Glutamatergic neuron (in vitro differentiated cells): Measurements from ENCODE around the gene DOCK3. TPM values are rescaled to one million over a fixed set of nuclear protein-coding genes. Genes with fewer than 3 reads are reported as not detected.

Source experiments
- DNase-seq: peaks from one replicate; pipeline ENCODE4 v3.0.0; 2022
- H3K27ac Mint-ChIP-seq: one replicate; pipeline ENCODE4 v1.8.0; 2020; ENCODE audit warnings: mild to moderate bottlenecking, mixed read lengths, inconsistent platforms; ENCODE audit not compliant: unreplicated experiment
- H3K27me3 Mint-ChIP-seq: one replicate; pipeline ENCODE4 v1.8.0; 2020; ENCODE audit warnings: mild to moderate bottlenecking, moderate library complexity, mixed read lengths, inconsistent platforms; ENCODE audit not compliant: unreplicated experiment
- H3K36me3 Mint-ChIP-seq: one replicate; pipeline ENCODE4 v1.8.0; 2020; ENCODE audit warnings: mild to moderate bottlenecking, mixed read lengths, inconsistent platforms; ENCODE audit not compliant: unreplicated experiment
- H3K4me1 Mint-ChIP-seq: one replicate; pipeline ENCODE4 v1.8.0; 2020; ENCODE audit warnings: mild to moderate bottlenecking, low read depth, mixed read lengths, inconsistent platforms; ENCODE audit not compliant: unreplicated experiment
- H3K4me3 Mint-ChIP-seq: one replicate; pipeline ENCODE4 v1.8.0; 2020; ENCODE audit warnings: mild to moderate bottlenecking, mixed read lengths, inconsistent platforms; ENCODE audit not compliant: unreplicated experiment
- H3K9me3 Mint-ChIP-seq: one replicate; pipeline ENCODE4 v1.8.0; 2020; ENCODE audit warnings: mild to moderate bottlenecking, moderate library complexity, mixed read lengths, inconsistent platforms; ENCODE audit not compliant: unreplicated experiment
- CTCF ChIP-seq: fragments of 200-600 bp; sonication (generic); IDR thresholded peaks from one replicate; pipeline ENCODE4 v1.5.0; 2021; ENCODE audit not compliant: partially characterized antibody, unreplicated experiment
- total RNA-seq: library from RNA; stranded (reverse); fragmentation: NEBNext Ultra II Directional; extraction: Animal tissue kit (Norgen Biotek cat#: 25700); gene quantifications from one replicate; pipeline ENCODE4 v1.2.1, GENCODE V29; 2021; ENCODE audit not compliant: unreplicated experiment

The DOCK3 gene
- total RNA-seq, 1 donor from 2014 or later, result 13.4 TPM

DNA sequence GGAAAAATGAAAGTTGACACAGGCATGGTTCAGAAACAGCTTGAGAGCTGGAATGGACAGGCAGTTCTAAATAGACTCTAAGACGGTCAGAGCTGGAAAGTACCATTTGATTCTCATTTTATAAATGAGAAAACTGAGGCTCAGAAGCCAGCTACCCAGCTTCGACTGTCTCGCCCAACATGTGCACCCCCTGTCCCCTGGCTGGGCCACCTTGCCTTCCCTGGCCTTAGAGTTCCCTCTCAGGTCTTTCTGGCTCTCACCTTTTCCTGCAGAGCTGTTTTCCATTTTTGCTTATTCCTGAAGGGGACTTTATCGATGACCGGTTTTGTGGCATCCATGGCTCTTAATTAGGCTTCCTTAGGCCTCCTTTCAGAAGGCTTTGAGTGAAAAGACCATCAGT, 17.3 kb upstream of the DOCK3 start:
- TF ChIP-seq CTCF, result no peak
- H3K27ac Mint-ChIP-seq, result no peak overlapping the region
- no peak for DNase-seq
- H3K36me3 Mint-ChIP-seq, result peaks cover 8% of the 10 kb centered on the region
- H3K27me3 Mint-ChIP-seq, result peaks cover 9% of the 10 kb centered on the region
- peaks cover 4% of the 10 kb centered on the region for H3K9me3 Mint-ChIP-seq
- no peak overlapping the region for H3K4me3 Mint-ChIP-seq
- H3K4me1 Mint-ChIP-seq, result no peaks in the 10 kb centered on the region

- Mint-ChIP-seq H3K4me3 (no peak overlapping the region), H3K4me1 (no peaks in the 10 kb centered on the region), H3K36me3 (peaks cover 8% of the 10 kb centered on the region), H3K27me3 (peaks cover 9% of the 10 kb centered on the region), H3K9me3 (peaks cover 4% of the 10 kb centered on the region), H3K27ac (no peak overlapping the region)
- DNase-seq, result no peak
- TF ChIP-seq CTCF, result no peak
Measured at GRCh38 chr3:50657816-50658215, 16.9 kb upstream of the DOCK3 start.

DNA sequence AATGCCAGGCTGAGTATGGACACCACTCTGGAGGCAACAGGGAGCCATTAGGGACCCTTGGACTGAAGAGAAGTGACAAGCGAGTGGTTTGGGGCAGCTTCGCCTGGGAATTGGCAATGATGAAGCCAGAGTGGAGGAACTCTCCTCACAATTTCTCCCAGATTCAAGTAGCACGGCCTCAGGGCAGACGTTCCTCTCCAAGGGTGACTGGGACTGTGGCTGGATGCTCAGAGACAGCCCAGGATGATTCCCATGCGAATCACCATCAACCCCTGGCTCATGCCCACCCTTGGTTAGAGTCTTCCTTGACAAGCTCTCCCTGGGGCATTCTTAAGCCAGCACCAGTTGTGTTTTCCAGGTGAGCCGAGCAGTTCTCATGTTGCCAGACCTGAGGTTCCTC, 16.3 kb upstream of the DOCK3 start:
- Mint-ChIP-seq H3K27me3 (peaks cover 9% of the 10 kb centered on the region), H3K4me1 (no peaks in the 10 kb centered on the region), H3K4me3 (no peak overlapping the region), H3K36me3 (peaks cover 8% of the 10 kb centered on the region), H3K9me3 (peaks cover 2% of the 10 kb centered on the region), H3K27ac (no peak overlapping the region)
- no peak for DNase-seq
- TF ChIP-seq CTCF, result no peak

DNA sequence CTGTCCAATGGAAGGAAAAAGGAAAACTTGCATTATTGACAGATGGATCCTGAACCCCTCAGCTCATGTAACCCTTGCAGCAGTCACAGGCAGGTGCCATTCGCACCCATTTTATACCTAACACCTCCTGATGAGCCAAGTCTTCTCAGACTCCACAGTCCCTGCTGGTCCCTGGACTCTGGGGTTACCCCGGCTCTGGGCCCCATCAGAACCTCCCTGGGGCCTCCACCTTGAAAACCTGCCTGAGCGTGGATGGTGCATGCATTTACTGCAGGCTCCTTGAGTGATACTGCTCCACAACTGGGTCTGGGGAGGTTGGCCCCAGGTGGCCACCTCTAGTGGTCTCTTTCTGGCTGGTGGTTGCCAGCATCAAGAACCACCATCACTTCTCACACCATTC, 15.9 kb upstream of the DOCK3 start:
- TF ChIP-seq CTCF, result no peak
- no peak overlapping the region for H3K27ac Mint-ChIP-seq
- H3K4me1 Mint-ChIP-seq, result no peaks in the 10 kb centered on the region
- no peak overlapping the region for H3K4me3 Mint-ChIP-seq
- no peak for DNase-seq
- H3K9me3 Mint-ChIP-seq, result peaks cover 2% of the 10 kb centered on the region
- H3K36me3 Mint-ChIP-seq, result peaks cover 8% of the 10 kb centered on the region
- peaks cover 9% of the 10 kb centered on the region for H3K27me3 Mint-ChIP-seq

GRCh38 chr3:50660386-50660785, 14.3 kb upstream of the DOCK3 start:
- TF ChIP-seq CTCF, result no peak
- H3K27ac Mint-ChIP-seq, result no peak overlapping the region
- H3K9me3 Mint-ChIP-seq, result peaks cover 6% of the 10 kb centered on the region
- peaks cover 8% of the 10 kb centered on the region for H3K36me3 Mint-ChIP-seq
- H3K4me1 Mint-ChIP-seq, result no peaks in the 10 kb centered on the region
- H3K27me3 Mint-ChIP-seq, result peaks cover 3% of the 10 kb centered on the region
- H3K4me3 Mint-ChIP-seq, result no peak overlapping the region
- DNase-seq, result no peak
